Epithelial cell of esophagus (primary cell): ENCODE data around the gene PLAC1.

Experiments used
- DNase-seq: peaks from one replicate; pipeline ENCODE4 v3.0.0; 2010; ENCODE audit warnings: low read depth
- H3K4me3 ChIP-seq: 2 replicates; pipeline ENCODE4 v1.5.1; 2011; ENCODE audit warnings: mild to moderate bottlenecking, low read length, control low read depth
- CTCF ChIP-seq: IDR thresholded peaks from 2 replicates; pipeline ENCODE4 v1.5.1; 2011; ENCODE audit warnings: low read depth, mild to moderate bottlenecking, low read length, control low read depth, inconsistent platforms; ENCODE audit not compliant: insufficient read depth; ENCODE audit errors: missing control alignments

Gene PLAC1

GRCh38 chrX:134658002-134658759 is at the start of gene PLAC1:
TSS of gene PLAC1 (minus strand) at chrX:134658471. CDS start at chrX:134566682, 91,789 bp downstream.
- peak; percentile 61 for DNase-seq
- no peak within 1 kb of the TSS for H3K4me3 ChIP-seq
- no peak for TF ChIP-seq CTCF

GRCh38 chrX:134706138-134706537 is 47.9 kb upstream of the PLAC1 start:
- no peak for DNase-seq
- no peak overlapping the region for H3K4me3 ChIP-seq
- TF ChIP-seq CTCF: no peak

GRCh38 chrX:134695999-134696398 is 37.7 kb upstream of the PLAC1 start:
- no peak overlapping the region for H3K4me3 ChIP-seq
- no peak for TF ChIP-seq CTCF
- no peak for DNase-seq

- H3K4me3 ChIP-seq: no peak overlapping the region
- TF ChIP-seq CTCF: no peak
- DNase-seq: peak; percentile 74
Observed at GRCh38 chrX:134694333-134695322, 36.4 kb upstream of the PLAC1 start.

- TF ChIP-seq CTCF: no peak
- H3K4me3 ChIP-seq: no peak overlapping the region
- no peak for DNase-seq
Observed at GRCh38 chrX:134693644-134694043, 35.4 kb upstream of the PLAC1 start.

- peak; percentile 81 for DNase-seq
- no peak for TF ChIP-seq CTCF
- no peak overlapping the region for H3K4me3 ChIP-seq
Observed at GRCh38 chrX:134692990-134693389, 34.7 kb upstream of the PLAC1 start.
